HEK293T (cell line): ENCODE results near the gene SAA1.

ENCODE experiments used
- BHLHE40 ChIP-seq: fragments of 450-650 bp; IDR thresholded peaks from 2 replicates; pipeline ENCODE4 v1.6.1; 2016; ENCODE audit warnings: mild to moderate bottlenecking, moderate library complexity, borderline replicate concordance
- FOXA1 ChIP-seq: fragments of 450-650 bp; IDR thresholded peaks from 2 replicates; pipeline ENCODE4 v1.6.1; 2016; ENCODE audit warnings: mild to moderate bottlenecking
- HDGF ChIP-seq: fragments of 450-650 bp; IDR thresholded peaks from 2 replicates; pipeline ENCODE4 v1.6.1; 2017; ENCODE audit warnings: antibody characterized with exemption, borderline replicate concordance
- SUZ12 ChIP-seq: fragments of 450-650 bp; IDR thresholded peaks from 2 replicates; pipeline ENCODE4 v1.6.1; 2016; ENCODE audit warnings: mild to moderate bottlenecking
- ZNF384 ChIP-seq: fragments of 450-650 bp; IDR thresholded peaks from 2 replicates; pipeline ENCODE4 v1.6.1; 2016
- TF ChIP-seq, protein P1 (sequence below): fragments of 450-650 bp; IDR thresholded peaks from 2 replicates; pipeline ENCODE4 v1.6.1; 2016

DNA sequence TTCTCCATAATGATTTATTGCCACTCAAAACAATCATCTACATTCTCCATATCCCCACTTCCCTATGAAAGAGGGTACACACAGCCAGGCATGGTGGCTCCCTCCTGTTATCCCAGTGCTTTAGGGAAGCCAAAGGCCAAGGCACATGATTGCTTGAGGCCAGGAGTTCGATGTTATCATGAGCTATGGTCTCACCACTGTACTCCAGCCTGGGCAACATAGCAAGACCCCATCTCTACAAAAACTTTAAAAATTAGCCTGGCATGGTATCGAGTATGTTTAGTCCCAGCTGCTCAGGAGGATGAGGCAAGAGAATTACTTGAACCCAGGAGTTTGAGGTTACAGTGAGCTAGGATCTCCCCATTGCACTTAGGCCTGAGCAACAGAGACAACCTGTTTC is 49.8 kb downstream of the SAA1 start:
- no peak for TF ChIP-seq ZNF384
- no peak for TF ChIP-seq BHLHE40
- TF ChIP-seq, protein P1, sequence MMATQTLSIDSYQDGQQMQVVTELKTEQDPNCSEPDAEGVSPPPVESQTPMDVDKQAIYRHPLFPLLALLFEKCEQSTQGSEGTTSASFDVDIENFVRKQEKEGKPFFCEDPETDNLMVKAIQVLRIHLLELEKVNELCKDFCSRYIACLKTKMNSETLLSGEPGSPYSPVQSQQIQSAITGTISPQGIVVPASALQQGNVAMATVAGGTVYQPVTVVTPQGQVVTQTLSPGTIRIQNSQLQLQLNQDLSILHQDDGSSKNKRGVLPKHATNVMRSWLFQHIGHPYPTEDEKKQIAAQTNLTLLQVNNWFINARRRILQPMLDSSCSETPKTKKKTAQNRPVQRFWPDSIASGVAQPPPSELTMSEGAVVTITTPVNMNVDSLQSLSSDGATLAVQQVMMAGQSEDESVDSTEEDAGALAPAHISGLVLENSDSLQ = no peak
- no peak for TF ChIP-seq SUZ12
- TF ChIP-seq HDGF = no peak
- no peak for TF ChIP-seq FOXA1
